Fibroblast of villous mesenchyme (primary cell): ENCODE results near the gene AP3D1. TPM values are rescaled to one million over a fixed set of nuclear protein-coding genes. Genes with fewer than 3 reads are reported as not detected.

Experiments used
- DNase-seq: peaks from one replicate; pipeline ENCODE4 v3.0.0-alpha.2; 2010; ENCODE audit warnings: low read depth
- H3K4me3 ChIP-seq: 2 replicates; pipeline ENCODE4 v1.5.1; 2011; ENCODE audit warnings: low read depth, mild to moderate bottlenecking, low read length
- CTCF ChIP-seq: IDR thresholded peaks from 2 replicates; pipeline ENCODE4 v1.5.1; 2012; ENCODE audit warnings: low read depth, mild to moderate bottlenecking, low read length; ENCODE audit not compliant: insufficient read depth
- total RNA-seq: library from RNA; depleted of rRNA; stranded (reverse); fragments of >200 nt; gene quantifications from 2 replicates; pipeline ENCODE4 v1.2.3, GENCODE V29; 2012

The AP3D1 gene
- total RNA-seq, 1 donor, result 140 TPM

GRCh38 chr19:2189880-2190279, 38.5 kb upstream of the AP3D1 start:
- no peak for DNase-seq
- no peak overlapping the region for H3K4me3 ChIP-seq
- no peak for TF ChIP-seq CTCF

GRCh38 chr19:2188708-2189385, 37.5 kb upstream of the AP3D1 start:
- peak; percentile 14 for DNase-seq
- no peak overlapping the region for H3K4me3 ChIP-seq
- TF ChIP-seq CTCF, result no peak

GRCh38 chr19:2187159-2187558, 35.8 kb upstream of the AP3D1 start:
- TF ChIP-seq CTCF, result no peak
- no peak for DNase-seq
- H3K4me3 ChIP-seq, result no peak overlapping the region

GRCh38 chr19:2186071-2186846, 34.9 kb upstream of the AP3D1 start:
- DNase-seq, result peak; percentile 96
- peak overlapping the region; percentile 14 for H3K4me3 ChIP-seq
- no peak for TF ChIP-seq CTCF

- TF ChIP-seq CTCF, result no peak
- H3K4me3 ChIP-seq, result peak overlapping the region; percentile 14
- DNase-seq, result no peak
These were observed 34.3 kb upstream of the AP3D1 start for GRCh38 chr19:2185734-2186070.

- no peak overlapping the region for H3K4me3 ChIP-seq
- DNase-seq, result no peak
- no peak for TF ChIP-seq CTCF
These were observed 33.1 kb upstream of the AP3D1 start for GRCh38 chr19:2184422-2184975.
